H9 (cell line): ENCODE data around the gene DCC. TPM values are rescaled to one million over a fixed set of nuclear protein-coding genes. Genes with fewer than 3 reads are reported as not detected.

Experiments
- DNase-seq: peaks from one replicate; pipeline ENCODE4 v3.0.0-alpha.2; 2017
- H2AFZ ChIP-seq: one replicate; pipeline ENCODE4 v1.6.1; 2013; ENCODE audit warnings: mild to moderate bottlenecking, low read length, control low read depth, moderate library complexity
- H2AK5ac ChIP-seq: 2 replicates; pipeline ENCODE4 v1.6.1; 2013; ENCODE audit warnings: low read length, control low read depth, mixed read lengths; ENCODE audit not compliant: insufficient read length
- H2BK120ac ChIP-seq: one replicate; pipeline ENCODE4 v1.6.1; 2013; ENCODE audit warnings: low read depth, mild to moderate bottlenecking, low read length, control low read depth, inconsistent platforms; ENCODE audit not compliant: poor library complexity, severe bottlenecking
- H2BK12ac ChIP-seq: 2 replicates; pipeline ENCODE4 v1.6.1; 2013; ENCODE audit warnings: low read length, control low read depth, mixed read lengths, low read depth; ENCODE audit not compliant: insufficient read length
- H2BK15ac ChIP-seq: 2 replicates; pipeline ENCODE4 v1.6.1; 2013; ENCODE audit warnings: low read depth, low read length, control low read depth
- H2BK20ac ChIP-seq: one replicate; pipeline ENCODE4 v1.6.1; 2013; ENCODE audit warnings: low read depth, mild to moderate bottlenecking, low read length, control low read depth, inconsistent platforms; ENCODE audit not compliant: poor library complexity, severe bottlenecking
- H2BK5ac ChIP-seq: 2 replicates; pipeline ENCODE4 v1.6.1; 2013; ENCODE audit warnings: low read length, control low read depth, mixed read lengths; ENCODE audit not compliant: insufficient read length
- H3K14ac ChIP-seq: 2 replicates; pipeline ENCODE4 v1.6.1; 2013; ENCODE audit warnings: low read length, control low read depth; ENCODE audit not compliant: insufficient read depth
- H3K18ac ChIP-seq: 2 replicates; pipeline ENCODE4 v1.6.1; 2013; ENCODE audit warnings: low read depth, mild to moderate bottlenecking, mixed read lengths, low read length, control low read depth; ENCODE audit not compliant: insufficient read length
- H3K23ac ChIP-seq: 2 replicates; pipeline ENCODE4 v1.6.1; 2013; ENCODE audit warnings: low read length, control low read depth, mixed read lengths, low read depth; ENCODE audit not compliant: insufficient read length
- H3K23me2 ChIP-seq: 2 replicates; pipeline ENCODE4 v1.6.1; 2013; ENCODE audit warnings: low read depth, mild to moderate bottlenecking, mixed read lengths, low read length, control low read depth; ENCODE audit not compliant: insufficient read length, poor library complexity, severe bottlenecking
- H3K27ac ChIP-seq: 2 replicates; pipeline ENCODE4 v1.5.1; 2013; ENCODE audit warnings: low read length, control low read depth, mixed read lengths, low read depth; ENCODE audit not compliant: insufficient read length
- H3K27me3 ChIP-seq: 2 replicates; pipeline ENCODE4 v1.6.1; 2013; ENCODE audit warnings: low read length, control low read depth, inconsistent platforms; ENCODE audit not compliant: insufficient read depth
- H3K4ac ChIP-seq: 2 replicates; pipeline ENCODE4 v1.6.1; 2013; ENCODE audit warnings: low read depth, mild to moderate bottlenecking, control low read depth, inconsistent platforms, low read length, moderate library complexity
- H3K4me1 ChIP-seq: 2 replicates; pipeline ENCODE4 v1.6.1; 2013; ENCODE audit warnings: low read length, control low read depth, inconsistent platforms; ENCODE audit not compliant: insufficient read depth
- H3K4me2 ChIP-seq: 2 replicates; pipeline ENCODE4 v1.6.1; 2013; ENCODE audit warnings: low read length, control low read depth, mixed read lengths; ENCODE audit not compliant: insufficient read length, insufficient read depth
- H3K56ac ChIP-seq: 2 replicates; pipeline ENCODE4 v1.6.1; 2013; ENCODE audit warnings: low read depth, mild to moderate bottlenecking, mixed read lengths, low read length, control low read depth; ENCODE audit not compliant: insufficient read length
- H3K79me1 ChIP-seq: 2 replicates; pipeline ENCODE4 v1.6.1; 2013; ENCODE audit warnings: low read depth, mild to moderate bottlenecking, moderate library complexity, low read length, control low read depth, inconsistent platforms; ENCODE audit not compliant: insufficient read depth, poor library complexity, severe bottlenecking
- H3K79me2 ChIP-seq: 2 replicates; pipeline ENCODE4 v1.6.1; 2013; ENCODE audit warnings: low read length, control low read depth, inconsistent platforms; ENCODE audit not compliant: insufficient read depth
- H3K9ac ChIP-seq: 2 replicates; pipeline ENCODE4 v1.6.1; 2013; ENCODE audit warnings: low read length, control low read depth, mixed read lengths; ENCODE audit not compliant: insufficient read length; ENCODE audit errors: extremely low read depth
- H3K9me3 ChIP-seq: one replicate; pipeline ENCODE4 v1.6.1; 2013; ENCODE audit warnings: low read depth, low read length, inconsistent platforms; ENCODE audit not compliant: control insufficient read depth
- H3T11ph ChIP-seq: one replicate; pipeline ENCODE4 v1.6.1; 2013; ENCODE audit warnings: mild to moderate bottlenecking, low read length, control low read depth, inconsistent platforms
- H4K20me1 ChIP-seq: one replicate; pipeline ENCODE4 v1.6.1; 2013; ENCODE audit not compliant: control insufficient read depth, insufficient read length, insufficient read depth
- H4K5ac ChIP-seq: 2 replicates; pipeline ENCODE4 v1.6.1; 2013; ENCODE audit warnings: low read depth, mild to moderate bottlenecking, mixed read lengths, low read length, control low read depth; ENCODE audit not compliant: insufficient read length
- H4K8ac ChIP-seq: replicated peaks from 2 replicates; pipeline ENCODE4 v1.6.1; 2013; ENCODE audit warnings: low read length, control low read depth, mixed read lengths, low read depth; ENCODE audit not compliant: insufficient read length
- H4K91ac ChIP-seq: 2 replicates; pipeline ENCODE4 v1.6.1; 2013; ENCODE audit warnings: low read depth, mild to moderate bottlenecking, moderate library complexity, mixed read lengths, low read length, control low read depth; ENCODE audit not compliant: insufficient read length
- H3K27ac Mint-ChIP-seq, 3 experiments: 2 replicates in 2 of 3; 3 replicates in 1 of 3; pipeline ENCODE4 v1.8.0; 2020 to 2021; ENCODE audit warnings: mixed read lengths in 3 of 3, mild to moderate bottlenecking in 1 of 3, moderate library complexity in 1 of 3
- H3K27me3 Mint-ChIP-seq: 2 replicates; pipeline ENCODE4 v1.8.0; 2021; ENCODE audit warnings: low read depth, mild to moderate bottlenecking, moderate library complexity, mixed read lengths
- H3K36me3 Mint-ChIP-seq, 3 experiments: 2 replicates in 2 of 3; 3 replicates in 1 of 3; pipeline ENCODE4 v1.8.0; 2020 to 2021; ENCODE audit warnings: low read depth in 3 of 3, mixed read lengths in 3 of 3; ENCODE audit not compliant: insufficient read depth in 1 of 3
- H3K4me1 Mint-ChIP-seq, 2 experiments: 2 replicates each; pipeline ENCODE4 v1.8.0; 2020; ENCODE audit warnings: mixed read lengths in 2 of 2
- H3K4me3 Mint-ChIP-seq, 2 experiments: 2 replicates in 1 of 2; 3 replicates in 1 of 2; pipeline ENCODE4 v1.8.0; 2020 to 2021; ENCODE audit warnings: mild to moderate bottlenecking in 2 of 2, mixed read lengths in 2 of 2, moderate library complexity in 1 of 2
- H3K9me3 Mint-ChIP-seq, 2 experiments: 2 replicates in 1 of 2; 3 replicates in 1 of 2; pipeline ENCODE4 v1.8.0; 2020; ENCODE audit warnings: mild to moderate bottlenecking in 2 of 2, mixed read lengths in 2 of 2, moderate library complexity in 1 of 2
- CTCF ChIP-seq: fragments of 200-600 bp; sonication (generic); conservative IDR thresholded peaks from 3 replicates; pipeline ENCODE4 v1.8.0; 2021; ENCODE audit warnings: antibody characterized with exemption, mild to moderate bottlenecking
- WGBS: extraction: QIAGEN DNeasy Blood & Tissue Kit; methylation state at CpG from one replicate; pipeline ENCODE4 v1.1.7; 2013; ENCODE audit warnings: missing lambda C conversion rate, low lambda C conversion rate, mixed read lengths; ENCODE audit not compliant: insufficient read length; ENCODE audit errors: extremely low coverage; 5-methylcytosine and 5-hydroxymethylcytosine counted together
- total RNA-seq: library from RNA; stranded (reverse); gene quantifications from 2 replicates; pipeline ENCODE4 v1.2.1, GENCODE V29; 2021

Gene DCC
- total RNA-seq, 1 experiment from 2014 or later: 0.35 TPM

GRCh38 chr18:52791321-52791720 lies 451.3 kb downstream of the DCC start:
- no peak overlapping the region for H4K8ac ChIP-seq
- H3K23me2 ChIP-seq: no peaks in the 10 kb centered on the region
- peaks cover 7% of the 10 kb centered on the region for H3K27me3 Mint-ChIP-seq
- no peak overlapping the region for H4K5ac ChIP-seq
- DNase-seq: no peak
- H3K4me1 ChIP-seq: no peaks in the 10 kb centered on the region
- no peak overlapping the region for H3K27ac ChIP-seq
- H3K4ac ChIP-seq: no peak overlapping the region
- no peaks in the 10 kb centered on the region for H3K27me3 ChIP-seq
- H4K91ac ChIP-seq: no peak overlapping the region
- no peak overlapping the region for H2AFZ ChIP-seq
- no peak overlapping the region for H3K4me3 Mint-ChIP-seq
- no peaks in the 10 kb centered on the region for H4K20me1 ChIP-seq
- H3K27ac Mint-ChIP-seq: no peak overlapping the region
- no peak overlapping the region for H3K56ac ChIP-seq
- H3K9me3 ChIP-seq: peaks cover 25% of the 10 kb centered on the region
- H2BK20ac ChIP-seq: no peak overlapping the region
- H3T11ph ChIP-seq: no peak overlapping the region
- no CpG with 5 or more reads among the region's 2 CpGs for WGBS
- no peak overlapping the region for H3K23ac ChIP-seq
- peaks cover 62 to 66% of the 10 kb centered on the region in 2 experiments for H3K9me3 Mint-ChIP-seq
- no peak overlapping the region for H3K4me2 ChIP-seq
- H2BK120ac ChIP-seq: no peak overlapping the region
- peaks cover 10 to 43% (median 32%) of the 10 kb centered on the region in 3 experiments for H3K36me3 Mint-ChIP-seq
- no peak overlapping the region for H2AK5ac ChIP-seq
- H3K9ac ChIP-seq: no peak overlapping the region
- no peaks in the 10 kb centered on the region for H3K79me1 ChIP-seq
- H3K79me2 ChIP-seq: no peaks in the 10 kb centered on the region
- no peak for TF ChIP-seq CTCF
- H2BK5ac ChIP-seq: no peak overlapping the region
- H3K14ac ChIP-seq: no peak overlapping the region
- H2BK12ac ChIP-seq: no peak overlapping the region
- H3K18ac ChIP-seq: no peak overlapping the region
- no peaks in the 10 kb centered on the region for H3K4me1 Mint-ChIP-seq
- H2BK15ac ChIP-seq: no peak overlapping the region
